Neural cell (in vitro differentiated cells): ENCODE data around the gene CDC6.

Experiments used
- CTCF ChIP-seq: fragments of 450-650 bp; IDR thresholded peaks from 2 replicates; pipeline ENCODE4 v1.5.1; 2014; ENCODE audit warnings: antibody characterized with exemption, mild to moderate bottlenecking, moderate library complexity; ENCODE audit not compliant: poor library complexity, severe bottlenecking
- EP300 ChIP-seq: fragments of 450-650 bp; conservative IDR thresholded peaks from 2 replicates; pipeline ENCODE4 v1.6.1; 2014; ENCODE audit warnings: antibody characterized with exemption, mild to moderate bottlenecking, moderate library complexity; ENCODE audit not compliant: poor library complexity, severe bottlenecking
- EZH2 ChIP-seq: fragments of 200-600, 300-800 bp; shearing (Covaris generic), sonication (generic); IDR thresholded peaks from 2 replicates; pipeline ENCODE4 v1.6.1; 2014; ENCODE audit warnings: antibody characterized with exemption, low read length, borderline replicate concordance, mild to moderate bottlenecking; ENCODE audit not compliant: insufficient read depth, poor library complexity, severe bottlenecking
- POLR2AphosphoS5 ChIP-seq: IDR thresholded peaks from 2 replicates; pipeline ENCODE4 v1.6.1; 2012
- REST ChIP-seq: IDR thresholded peaks from 2 replicates; pipeline ENCODE4 v1.6.1; 2012; ENCODE audit warnings: borderline replicate concordance
- SMC3 ChIP-seq: fragments of 450-650 bp; conservative IDR thresholded peaks from 2 replicates; pipeline ENCODE4 v1.6.1; 2014; ENCODE audit warnings: antibody characterized with exemption, mild to moderate bottlenecking, moderate library complexity; ENCODE audit not compliant: poor library complexity
- TAF1 ChIP-seq: IDR thresholded peaks from 2 replicates; pipeline ENCODE4 v1.6.1; 2012; ENCODE audit warnings: low read depth

- TF ChIP-seq CTCF (no peak), SMC3 (no peak), EZH2 (no peak), POLR2AphosphoS5 (no peak), TAF1 (no peak), REST (no peak), EP300 (no peak)
Measured at GRCh38 chr17:40284085-40284713, 3.5 kb upstream of the CDC6 start.
